Cerebellar cortex (tissue), 1 donor: ENCODE results near the gene ACKR1.
A peak's percentile ranks its signal among the peaks of the same experiment; 100 is the strongest.

Source experiments
- DNase-seq: peaks from one replicate; pipeline ENCODE4 v3.0.0-alpha.2; 2015; ENCODE audit warnings: low spot score

Gene ACKR1

GRCh38 chr1:159222075-159222865, 17.6 kb downstream of the ACKR1 start:
- DNase-seq = no peak

GRCh38 chr1:159223004-159223403, 18.3 kb downstream of the ACKR1 start:
- DNase-seq = no peak

GRCh38 chr1:159228554-159228953, 23.9 kb downstream of the ACKR1 start:
- no peak for DNase-seq

- DNase-seq = peak; percentile 88
These were observed 24.7 kb downstream of the ACKR1 start for GRCh38 chr1:159229260-159229885.

GRCh38 chr1:159229896-159230295, 25.2 kb downstream of the ACKR1 start:
- DNase-seq = no peak

GRCh38 chr1:159239551-159240220, 35.0 kb downstream of the ACKR1 start:
- DNase-seq = no peak

GRCh38 chr1:159247266-159247665, 42.6 kb downstream of the ACKR1 start:
- no peak for DNase-seq

GRCh38 chr1:159248311-159248710, 43.6 kb downstream of the ACKR1 start:
- no peak for DNase-seq

GRCh38 chr1:159250638-159251216, 46.1 kb downstream of the ACKR1 start:
- DNase-seq = no peak
